ENCODE results near the gene BACH1.
"Not testable (repeated sequence)": the region's sequence is repeated elsewhere in the genome, so short reads cannot be mapped to it uniquely, and the experiment has no call there.

The BACH1 gene

GRCh38 chr21:29298348-29299045, at the start of gene BACH1:
TSS of gene BACH1 (plus strand) at chr21:29298922. CDS start at chr21:29321281, 22,359 bp downstream.
- no peak for DNase-seq (ENCODE audit: low read depth, low spot score)

- not testable (repeated sequence) for DNase-seq (ENCODE audit: low read depth, low spot score)
These were observed 49.4 kb upstream of the BACH1 start for GRCh38 chr21:29249289-29249688.

- no peak for DNase-seq (ENCODE audit: low read depth, low spot score)
These were observed 48.1 kb upstream of the BACH1 start for GRCh38 chr21:29250636-29251035.

GRCh38 chr21:29253861-29254260, 44.9 kb upstream of the BACH1 start:
- not testable (repeated sequence) for DNase-seq (ENCODE audit: low read depth, low spot score)

GRCh38 chr21:29254550-29254949, 44.2 kb upstream of the BACH1 start:
- DNase-seq (ENCODE audit: low read depth, low spot score): no peak

- no peak for DNase-seq (ENCODE audit: low read depth, low spot score)
These were observed 42.4 kb upstream of the BACH1 start for GRCh38 chr21:29256126-29256910.

GRCh38 chr21:29257701-29258100, 41.0 kb upstream of the BACH1 start:
- DNase-seq (ENCODE audit: low read depth, low spot score): no peak

GRCh38 chr21:29258626-29259338, 39.9 kb upstream of the BACH1 start:
- DNase-seq (ENCODE audit: low read depth, low spot score): no peak

GRCh38 chr21:29260461-29260860, 38.3 kb upstream of the BACH1 start:
- DNase-seq (ENCODE audit: low read depth, low spot score): no peak

- DNase-seq (ENCODE audit: low read depth, low spot score): no peak
These were observed 36.9 kb upstream of the BACH1 start for GRCh38 chr21:29261555-29262540.

GRCh38 chr21:29264721-29265120, 34.0 kb upstream of the BACH1 start:
- DNase-seq (ENCODE audit: low read depth, low spot score): no peak

- DNase-seq (ENCODE audit: low read depth, low spot score): no peak
These were observed 32.8 kb upstream of the BACH1 start for GRCh38 chr21:29265690-29266479.

GRCh38 chr21:29267666-29268065, 31.1 kb upstream of the BACH1 start:
- DNase-seq (ENCODE audit: low read depth, low spot score): no peak

GRCh38 chr21:29271927-29272333, 26.8 kb upstream of the BACH1 start:
- DNase-seq (ENCODE audit: low read depth, low spot score): no peak

- DNase-seq (ENCODE audit: low read depth, low spot score): no peak
These were observed 21.3 kb upstream of the BACH1 start for GRCh38 chr21:29277442-29277841.

- DNase-seq (ENCODE audit: low read depth, low spot score): no peak
These were observed 19.2 kb upstream of the BACH1 start for GRCh38 chr21:29279558-29279957.

- not testable (repeated sequence) for DNase-seq (ENCODE audit: low read depth, low spot score)
These were observed 16.9 kb upstream of the BACH1 start for GRCh38 chr21:29281801-29282200.

- no peak for DNase-seq (ENCODE audit: low read depth, low spot score)
These were observed 11.3 kb upstream of the BACH1 start for GRCh38 chr21:29287383-29287782.

GRCh38 chr21:29288239-29288638, 10.5 kb upstream of the BACH1 start:
- no peak for DNase-seq (ENCODE audit: low read depth, low spot score)

- DNase-seq (ENCODE audit: low read depth, low spot score): no peak
These were observed 9.4 kb upstream of the BACH1 start for GRCh38 chr21:29289317-29289716.

Measured in iPS DF 19.7 (cell line).